Nephron progenitor cell (in vitro differentiated cells): ENCODE measurements around the gene CCDC32.

Experiments used
- DNase-seq: peaks from one replicate; pipeline ENCODE4 v3.0.0; 2021
- H3K27ac Mint-ChIP-seq: 2 replicates; pipeline ENCODE4 v1.8.0; 2021; ENCODE audit warnings: mild to moderate bottlenecking, moderate library complexity, mixed read lengths
- H3K27me3 Mint-ChIP-seq: 2 replicates; pipeline ENCODE4 v1.8.0; 2021; ENCODE audit warnings: mild to moderate bottlenecking, low read depth, mixed read lengths; ENCODE audit not compliant: poor library complexity
- H3K36me3 Mint-ChIP-seq: 2 replicates; pipeline ENCODE4 v1.8.0; 2021; ENCODE audit warnings: low read depth, mixed read lengths
- H3K4me1 Mint-ChIP-seq: 2 replicates; pipeline ENCODE4 v1.8.0; 2021; ENCODE audit warnings: mixed read lengths
- H3K4me3 Mint-ChIP-seq: 2 replicates; pipeline ENCODE4 v1.8.0; 2021; ENCODE audit warnings: mild to moderate bottlenecking, moderate library complexity, mixed read lengths
- H3K9me3 Mint-ChIP-seq: 2 replicates; pipeline ENCODE4 v1.8.0; 2021; ENCODE audit warnings: mild to moderate bottlenecking, moderate library complexity, mixed read lengths
- TF ChIP-seq, protein P1 (sequence below): fragments of 200-600 bp; sonication (generic); IDR thresholded peaks from 2 replicates; pipeline ENCODE4 v1.5.0; 2021; ENCODE audit warnings: antibody characterized with exemption

The CCDC32 gene

DNA sequence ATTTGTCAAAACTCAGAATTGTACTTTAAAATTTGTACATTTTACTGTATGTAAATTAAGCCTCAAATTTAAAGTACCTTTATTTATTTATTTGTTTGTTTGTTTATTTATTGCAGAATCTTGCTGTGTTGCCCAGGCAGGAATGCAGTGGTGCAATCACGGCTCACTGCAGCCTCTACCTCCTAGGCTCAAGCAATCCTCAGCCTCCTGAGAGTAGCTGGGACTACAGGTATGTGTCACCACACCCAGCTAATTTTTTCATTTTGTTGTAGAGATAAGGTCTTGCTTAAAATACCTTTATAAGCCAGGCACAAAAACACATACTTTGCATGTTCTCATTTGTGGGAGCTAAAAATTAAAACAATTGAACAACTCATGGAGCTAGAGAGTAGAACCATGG lies 56.6 kb downstream of the CCDC32 start:
- H3K4me1 Mint-ChIP-seq, result peaks cover 24% of the 10 kb centered on the region
- DNase-seq, result no peak
- TF ChIP-seq, protein P1, sequence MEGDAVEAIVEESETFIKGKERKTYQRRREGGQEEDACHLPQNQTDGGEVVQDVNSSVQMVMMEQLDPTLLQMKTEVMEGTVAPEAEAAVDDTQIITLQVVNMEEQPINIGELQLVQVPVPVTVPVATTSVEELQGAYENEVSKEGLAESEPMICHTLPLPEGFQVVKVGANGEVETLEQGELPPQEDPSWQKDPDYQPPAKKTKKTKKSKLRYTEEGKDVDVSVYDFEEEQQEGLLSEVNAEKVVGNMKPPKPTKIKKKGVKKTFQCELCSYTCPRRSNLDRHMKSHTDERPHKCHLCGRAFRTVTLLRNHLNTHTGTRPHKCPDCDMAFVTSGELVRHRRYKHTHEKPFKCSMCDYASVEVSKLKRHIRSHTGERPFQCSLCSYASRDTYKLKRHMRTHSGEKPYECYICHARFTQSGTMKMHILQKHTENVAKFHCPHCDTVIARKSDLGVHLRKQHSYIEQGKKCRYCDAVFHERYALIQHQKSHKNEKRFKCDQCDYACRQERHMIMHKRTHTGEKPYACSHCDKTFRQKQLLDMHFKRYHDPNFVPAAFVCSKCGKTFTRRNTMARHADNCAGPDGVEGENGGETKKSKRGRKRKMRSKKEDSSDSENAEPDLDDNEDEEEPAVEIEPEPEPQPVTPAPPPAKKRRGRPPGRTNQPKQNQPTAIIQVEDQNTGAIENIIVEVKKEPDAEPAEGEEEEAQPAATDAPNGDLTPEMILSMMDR, result no peak
- no peak overlapping the region for H3K4me3 Mint-ChIP-seq
- peaks cover 86% of the 10 kb centered on the region for H3K27me3 Mint-ChIP-seq
- no peak overlapping the region for H3K27ac Mint-ChIP-seq
- H3K9me3 Mint-ChIP-seq, result no peaks in the 10 kb centered on the region
- no peaks in the 10 kb centered on the region for H3K36me3 Mint-ChIP-seq

DNA sequence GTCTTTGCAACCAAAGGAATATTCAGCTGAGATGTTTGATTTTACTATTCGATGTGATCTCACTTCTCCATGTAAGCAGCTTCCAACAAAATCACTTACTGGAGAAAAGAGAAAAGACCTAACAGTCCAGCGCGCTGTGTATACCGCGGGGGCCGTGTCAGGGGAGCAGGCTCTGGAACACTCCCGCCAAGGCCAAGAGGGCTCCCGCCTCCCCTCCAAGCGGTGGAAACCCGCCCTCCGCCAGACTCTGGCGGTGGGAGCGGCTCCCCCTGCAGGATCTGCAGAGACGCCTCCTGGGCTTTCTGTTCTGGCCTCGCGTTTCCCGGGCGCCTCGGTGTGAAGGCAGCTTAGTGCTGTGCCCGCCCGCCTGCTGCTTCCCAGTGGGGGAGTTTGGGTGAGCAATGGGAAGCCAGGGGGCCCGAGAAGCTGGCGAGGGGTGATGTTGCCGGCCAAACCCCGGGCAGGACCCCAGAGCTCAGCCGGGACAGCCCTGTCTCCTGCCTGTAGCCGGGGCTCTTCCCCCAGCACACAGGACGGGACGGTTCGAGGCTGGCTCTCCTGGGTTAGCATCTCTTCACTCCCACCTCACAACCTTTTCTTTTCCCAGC lies 57.8 kb downstream of the CCDC32 start:
- no peaks in the 10 kb centered on the region for H3K9me3 Mint-ChIP-seq
- peaks cover 81% of the 10 kb centered on the region for H3K27me3 Mint-ChIP-seq
- no peaks in the 10 kb centered on the region for H3K36me3 Mint-ChIP-seq
- TF ChIP-seq, protein P1, result peak; percentile 60
- H3K4me3 Mint-ChIP-seq, result peak overlapping the region; percentile 57
- peaks cover 18% of the 10 kb centered on the region for H3K4me1 Mint-ChIP-seq
- no peak overlapping the region for H3K27ac Mint-ChIP-seq
- DNase-seq, result peak; percentile 85
